DND-41 (cell line): Measurements from ENCODE around the gene CYBA.

ENCODE experiments used
- EZH2 ChIP-seq: IDR thresholded peaks from 3 replicates; pipeline ENCODE4 v1.6.1; 2012; ENCODE audit warnings: borderline replicate concordance, low read depth, mild to moderate bottlenecking, moderate library complexity, low read length, inconsistent platforms; ENCODE audit not compliant: severe bottlenecking
- TF ChIP-seq, protein P1 (sequence below): IDR thresholded peaks from 2 replicates; pipeline ENCODE4 v1.5.1; 2012; ENCODE audit warnings: borderline replicate concordance, low read length, moderate library complexity, mild to moderate bottlenecking; ENCODE audit not compliant: poor library complexity, severe bottlenecking; ENCODE audit errors: extremely low read depth

- TF ChIP-seq, protein P1, sequence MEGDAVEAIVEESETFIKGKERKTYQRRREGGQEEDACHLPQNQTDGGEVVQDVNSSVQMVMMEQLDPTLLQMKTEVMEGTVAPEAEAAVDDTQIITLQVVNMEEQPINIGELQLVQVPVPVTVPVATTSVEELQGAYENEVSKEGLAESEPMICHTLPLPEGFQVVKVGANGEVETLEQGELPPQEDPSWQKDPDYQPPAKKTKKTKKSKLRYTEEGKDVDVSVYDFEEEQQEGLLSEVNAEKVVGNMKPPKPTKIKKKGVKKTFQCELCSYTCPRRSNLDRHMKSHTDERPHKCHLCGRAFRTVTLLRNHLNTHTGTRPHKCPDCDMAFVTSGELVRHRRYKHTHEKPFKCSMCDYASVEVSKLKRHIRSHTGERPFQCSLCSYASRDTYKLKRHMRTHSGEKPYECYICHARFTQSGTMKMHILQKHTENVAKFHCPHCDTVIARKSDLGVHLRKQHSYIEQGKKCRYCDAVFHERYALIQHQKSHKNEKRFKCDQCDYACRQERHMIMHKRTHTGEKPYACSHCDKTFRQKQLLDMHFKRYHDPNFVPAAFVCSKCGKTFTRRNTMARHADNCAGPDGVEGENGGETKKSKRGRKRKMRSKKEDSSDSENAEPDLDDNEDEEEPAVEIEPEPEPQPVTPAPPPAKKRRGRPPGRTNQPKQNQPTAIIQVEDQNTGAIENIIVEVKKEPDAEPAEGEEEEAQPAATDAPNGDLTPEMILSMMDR, result no peak
- TF ChIP-seq EZH2, result no peak
These were observed 20.4 kb downstream of the CYBA start for GRCh38 chr16:88630433-88630832.
